IMR-90 (cell line): ENCODE results near the gene CORO1C. TPM values are rescaled to one million over a fixed set of nuclear protein-coding genes. Genes with fewer than 3 reads are reported as not detected.

ENCODE experiments used
- ATAC-seq: fragments of 200-7000 bp; cut with Tn5 transposase; 2 replicates; pipeline ENCODE4 v1.9.1; 2020; ENCODE audit warnings: low read depth, mild to moderate bottlenecking, moderate library complexity
- BruUV-seq: library from RNA; stranded (reverse); fragments of 400-500 nt; replicated peaks from 2 replicates; lab custom pipeline; 2021; lab: Mats Ljungman, UMichigan
- CTCF ChIA-PET: fragments of 300-600 bp; formaldehyde crosslinking; extraction: SDS; loops from one replicate; lab custom pipeline; 2021; ENCODE audit warnings: antibody characterized with exemption; lab: Yijun Ruan, JAX
- POLR2A ChIA-PET: fragments of 300-600 bp; sonication (Branson Sonifier 250); formaldehyde crosslinking; loops from one replicate; lab custom pipeline; 2022; ENCODE audit warnings: antibody characterized with exemption; ENCODE audit not compliant: unreplicated experiment; lab: Charles Lee
- DNase-seq: peaks from one replicate; pipeline ENCODE4 v3.0.0; 2013
- H2AFZ ChIP-seq: replicated peaks from 2 replicates; pipeline ENCODE3; 2013; ENCODE audit warnings: low read length, mild to moderate bottlenecking; ENCODE audit not compliant: poor library complexity
- H2AK5ac ChIP-seq: 2 replicates; pipeline ENCODE4 v1.6.1; 2013; ENCODE audit warnings: low read depth, low read length, inconsistent platforms
- H2AK9ac ChIP-seq: replicated peaks from 2 replicates; pipeline ENCODE3; 2013; ENCODE audit warnings: mild to moderate bottlenecking, low read depth, low read length, moderate library complexity; ENCODE audit not compliant: poor library complexity
- H2BK120ac ChIP-seq: 2 replicates; pipeline ENCODE4 v1.6.1; 2013; ENCODE audit warnings: low read depth, low read length, inconsistent platforms
- H2BK15ac ChIP-seq: 3 replicates; pipeline ENCODE4 v1.6.1; 2013; ENCODE audit warnings: low read depth, low read length, inconsistent platforms
- H2BK20ac ChIP-seq: 2 replicates; pipeline ENCODE4 v1.6.1; 2013; ENCODE audit warnings: low read depth, mild to moderate bottlenecking, inconsistent platforms, low read length, moderate library complexity
- H2BK5ac ChIP-seq: 2 replicates; pipeline ENCODE4 v1.6.1; 2013; ENCODE audit warnings: mild to moderate bottlenecking, low read depth, low read length, inconsistent platforms; ENCODE audit not compliant: poor library complexity, severe bottlenecking
- H3K14ac ChIP-seq: replicated peaks from 2 replicates; pipeline ENCODE4 v1.6.1; 2013; ENCODE audit warnings: low read depth, low read length, inconsistent platforms
- H3K18ac ChIP-seq: 2 replicates; pipeline ENCODE4 v1.6.1; 2013; ENCODE audit warnings: low read depth, low read length, control low read depth
- H3K23ac ChIP-seq: 2 replicates; pipeline ENCODE4 v1.6.1; 2013; ENCODE audit warnings: low read depth, low read length, inconsistent platforms
- H3K27ac ChIP-seq: 2 replicates; pipeline ENCODE4 v1.5.1; 2013; ENCODE audit warnings: mild to moderate bottlenecking, control low read depth, low read length; ENCODE audit not compliant: insufficient read depth
- H3K27me3 ChIP-seq: 2 replicates; pipeline ENCODE4 v1.6.1; 2013; ENCODE audit warnings: low read length; ENCODE audit not compliant: control insufficient read depth, insufficient read depth
- H3K36me3 ChIP-seq: 2 replicates; pipeline ENCODE4 v1.6.1; 2013; ENCODE audit warnings: low read length, mixed read lengths; ENCODE audit not compliant: control insufficient read depth, insufficient read depth
- H3K4ac ChIP-seq: 2 replicates; pipeline ENCODE4 v1.6.1; 2013; ENCODE audit warnings: low read depth, low read length, inconsistent platforms
- H3K4me1 ChIP-seq: 2 replicates; pipeline ENCODE4 v1.6.1; 2013; ENCODE audit warnings: low read length, mixed read lengths; ENCODE audit not compliant: control insufficient read depth, insufficient read depth
- H3K4me2 ChIP-seq: 2 replicates; pipeline ENCODE4 v1.6.1; 2013; ENCODE audit warnings: low read depth, mild to moderate bottlenecking, control low read depth, low read length, moderate library complexity
- H3K4me3 ChIP-seq: 2 replicates; pipeline ENCODE4 v1.5.1; 2013; ENCODE audit warnings: low read depth, mild to moderate bottlenecking, control low read depth, low read length, moderate library complexity; ENCODE audit not compliant: insufficient read depth
- H3K56ac ChIP-seq: 2 replicates; pipeline ENCODE4 v1.6.1; 2013; ENCODE audit warnings: low read length, inconsistent platforms; ENCODE audit not compliant: insufficient read depth; ENCODE audit errors: extremely low read depth
- H3K79me1 ChIP-seq, 2 experiments: 2 replicates each; pipeline ENCODE4 v1.6.1; 2013; ENCODE audit warnings: low read length in 2 of 2, inconsistent platforms in 1 of 2, low read depth in 1 of 2
- H3K9ac ChIP-seq: 2 replicates; pipeline ENCODE4 v1.6.1; 2013; ENCODE audit warnings: low read depth, low read length, control low read depth
- H3K9me1 ChIP-seq: 2 replicates; pipeline ENCODE4 v1.6.1; 2013; ENCODE audit warnings: low read length, inconsistent platforms; ENCODE audit not compliant: insufficient read depth
- H3K9me3 ChIP-seq: 2 replicates; pipeline ENCODE4 v1.6.1; 2013; ENCODE audit warnings: low read length; ENCODE audit not compliant: control insufficient read depth, insufficient read depth
- H4K20me1 ChIP-seq: 2 replicates; pipeline ENCODE4 v1.6.1; 2013; ENCODE audit warnings: low read length, inconsistent platforms; ENCODE audit not compliant: insufficient read depth
- H4K5ac ChIP-seq: 2 replicates; pipeline ENCODE4 v1.6.1; 2013; ENCODE audit warnings: mild to moderate bottlenecking, low read depth, low read length, control low read depth
- H4K8ac ChIP-seq, 2 experiments: 2 replicates each; pipeline ENCODE4 v1.6.1; 2013; ENCODE audit warnings: low read depth in 2 of 2, low read length in 2 of 2, control low read depth in 1 of 2, inconsistent platforms in 1 of 2
- H4K91ac ChIP-seq: 2 replicates; pipeline ENCODE4 v1.6.1; 2013; ENCODE audit warnings: low read depth, low read length, inconsistent platforms; ENCODE audit not compliant: insufficient read depth
- BHLHE40 ChIP-seq: fragments of 150-350 bp; IDR thresholded peaks from 2 replicates; pipeline ENCODE4 v1.6.1; 2016; ENCODE audit warnings: mild to moderate bottlenecking, low read depth, low read length
- CEBPB ChIP-seq: IDR thresholded peaks from 2 replicates; pipeline ENCODE4 v1.6.1; 2012; ENCODE audit warnings: low read depth, low read length, improper control_type of control experiment
- CHD1 ChIP-seq: IDR thresholded peaks from 2 replicates; pipeline ENCODE4 v1.6.1; 2012; ENCODE audit warnings: low read depth, low read length, improper control_type of control experiment
- CTCF ChIP-seq: conservative IDR thresholded peaks from 2 replicates; pipeline ENCODE4 v1.5.1; 2012; ENCODE audit warnings: mild to moderate bottlenecking, low read depth, low read length, improper control_type of control experiment
- ELK1 ChIP-seq: fragments of 150-350 bp; IDR thresholded peaks from 2 replicates; pipeline ENCODE4 v1.6.1; 2016; ENCODE audit warnings: low read depth, mild to moderate bottlenecking, low read length, moderate library complexity, borderline replicate concordance
- FOS ChIP-seq: fragments of 150-350 bp; IDR thresholded peaks from 2 replicates; pipeline ENCODE4 v1.6.1; 2016; ENCODE audit warnings: low read depth, low read length
- MAFK ChIP-seq: IDR thresholded peaks from 2 replicates; pipeline ENCODE4 v1.6.1; 2012; ENCODE audit warnings: low read depth, low read length, improper control_type of control experiment
- MAZ ChIP-seq: IDR thresholded peaks from 2 replicates; pipeline ENCODE4 v1.6.1; 2012; ENCODE audit warnings: low read depth, mild to moderate bottlenecking, low read length, improper control_type of control experiment, moderate library complexity, borderline replicate concordance
- MXI1 ChIP-seq: IDR thresholded peaks from 2 replicates; pipeline ENCODE4 v1.6.1; 2012; ENCODE audit warnings: low read depth, mild to moderate bottlenecking, low read length, moderate library complexity, borderline replicate concordance
- NFE2L2 ChIP-seq: fragments of 150-350 bp; IDR thresholded peaks from 2 replicates; pipeline ENCODE4 v1.6.1; 2016; ENCODE audit warnings: low read depth, mild to moderate bottlenecking, low read length
- POLR2A ChIP-seq: IDR thresholded peaks from 2 replicates; pipeline ENCODE4 v1.6.1; 2012; ENCODE audit warnings: mild to moderate bottlenecking, low read depth, low read length
- RAD21 ChIP-seq: IDR thresholded peaks from 2 replicates; pipeline ENCODE4 v1.6.1; 2012; ENCODE audit warnings: low read length, improper control_type of control experiment
- RCOR1 ChIP-seq: IDR thresholded peaks from 2 replicates; pipeline ENCODE4 v1.6.1; 2012; ENCODE audit warnings: mild to moderate bottlenecking, low read length, improper control_type of control experiment; ENCODE audit not compliant: insufficient replicate concordance
- RFX5 ChIP-seq: IDR thresholded peaks from 2 replicates; pipeline ENCODE4 v1.8.0; 2012; ENCODE audit warnings: low read depth, mild to moderate bottlenecking, low read length, moderate library complexity
- SMC3 ChIP-seq: fragments of 150-350 bp; IDR thresholded peaks from 2 replicates; pipeline ENCODE4 v1.6.1; 2016; ENCODE audit warnings: low read depth, mild to moderate bottlenecking, antibody characterized with exemption, low read length, moderate library complexity
- USF2 ChIP-seq: fragments of 150-350 bp; IDR thresholded peaks from 2 replicates; pipeline ENCODE4 v1.6.1; 2017; ENCODE audit warnings: mild to moderate bottlenecking, antibody characterized with exemption, low read length, low read depth
- WGBS, 2 experiments: methylation state at CpG; one replicate each; pipeline versions ENCODE4 v1.1.5 to v1.1.7; 2013; ENCODE audit warnings: missing lambda C conversion rate in 2 of 2; ENCODE audit not compliant: insufficient read length in 1 of 2; ENCODE audit errors: extremely low coverage in 2 of 2; 5-methylcytosine and 5-hydroxymethylcytosine counted together
- dilution Hi-C: fragments of 300-500 bp; cut with HindIII; formaldehyde crosslinking; loops from one replicate; pipeline ENCODE4 v1.14.3; 2018; ENCODE audit warnings: low sequenced_read_pairs; ENCODE audit not compliant: unreplicated experiment
- in situ Hi-C: fragments of 300-500 bp; cut with MboI; formaldehyde crosslinking; loops from 3 replicates; pipeline ENCODE4 v1.14.3; 2019; ENCODE audit warnings: low sequenced_read_pairs, inconsistent platforms, mixed read lengths
- intact Hi-C: fragments of 100-400 bp; cut with micrococcal nuclease; formaldehyde crosslinking; loops from 2 replicates; pipeline ENCODE4 v1.10.0; 2022
- polyA plus RNA-seq, 3 experiments: library from polyadenylated mRNA; depleted of rRNA; stranded (reverse); fragments of >200 nt; gene quantifications; 2 replicates each; pipeline ENCODE4 v1.2.3, GENCODE V29; 2012; ENCODE audit warnings: low replicate concordance in 1 of 3
- total RNA-seq: library from RNA; depleted of rRNA; stranded (reverse); fragments of >200 nt; gene quantifications from 2 replicates; pipeline ENCODE4 v1.2.3, GENCODE V29; 2012

Gene CORO1C
- total and polyA plus RNA-seq, 2 of the 4 experiments (the other 2 are of a cell fraction) = 675 to 1,100 TPM

GRCh38 chr12:108675792-108676191, 55.5 kb downstream of the CORO1C start:
- Histone ChIP-seq H2AK5ac (no peak overlapping the region), H2AK9ac (no peak overlapping the region), H3K18ac (no peak overlapping the region), H3K4me2 (no peak overlapping the region), H2BK20ac (no peak overlapping the region), H2BK5ac (no peak overlapping the region), H3K4me1 (peaks cover 2% of the 10 kb centered on the region; the same call in 1 of the 2 replicates), H3K27me3 (no peaks in the 10 kb centered on the region), H3K9ac (no peak overlapping the region), H3K27ac (no peak overlapping the region), H2BK120ac (no peak overlapping the region), H3K9me3 (no peaks in the 10 kb centered on the region), H4K91ac (no peak overlapping the region), H2BK15ac (no peak overlapping the region), H2AFZ (no peak overlapping the region), H3K23ac (peak overlapping the region; percentile 77; the same call in 1 of the 2 replicates), H3K79me1 (peaks cover 0 to 55% of the 10 kb centered on the region in 2 experiments; a peak in 2 of 4 replicates), H4K5ac (no peak overlapping the region), H3K36me3 (peaks cover 33% of the 10 kb centered on the region), H3K4me3 (no peak overlapping the region), H3K56ac (no peak overlapping the region), H4K8ac (peak overlapping the region in 1 of 2 experiments; percentile 20; a peak in 2 of 4 replicates), H3K14ac (0 out of 2 replicates have a peak overlapping the region, but pooled peaks have one; percentile 26), H3K4ac (no peak overlapping the region), H3K9me1 (peaks cover 15% of the 10 kb centered on the region), H4K20me1 (peaks cover 86% of the 10 kb centered on the region)
- dilution Hi-C loops (no loop called here), intact Hi-C loops (no loop called here), in situ Hi-C loops (no loop called here)
- ChIA-PET POLR2A (no interaction called here), CTCF (no interaction called here)
- BruUV-seq = no TSS peak
- DNase-seq (no peak), ATAC-seq (no peak)
- 93% methylated on average over 3 of the region's 4 CpGs; no CpG with 5 or more reads in 1 of the 2 experiments for WGBS, 2 experiments
- no peak for TF ChIP-seq CTCF
- TF ChIP-seq FOS = no peak
- no peak for TF ChIP-seq POLR2A
- TF ChIP-seq SMC3 = no peak
- TF ChIP-seq CEBPB = no peak
- no peak for TF ChIP-seq NFE2L2
- TF ChIP-seq RFX5 = no peak
- TF ChIP-seq MAFK = no peak
- no peak for TF ChIP-seq CHD1
- TF ChIP-seq RCOR1 = no peak
- no peak for TF ChIP-seq BHLHE40
- no peak for TF ChIP-seq ELK1
- TF ChIP-seq MXI1 = no peak
- TF ChIP-seq USF2 = no peak
- TF ChIP-seq RAD21 = no peak
- no peak for TF ChIP-seq MAZ
